Spleen (tissue), 11 donors: ENCODE measurements around the gene UBN1. TPM values are rescaled to one million over a fixed set of nuclear protein-coding genes. Genes with fewer than 3 reads are reported as not detected.

Source experiments
- DNase-seq: peaks from one replicate; pipeline ENCODE4 v3.0.0-alpha.2; 2020
- H3K27ac ChIP-seq, 8 donors: fragments of 200-600 bp; sonication (generic) in 7 of 8; 1 replicate in 4 of 8; 2 replicates in 4 of 8; pipeline versions ENCODE4 v1.5.0 to v1.8.0; 2016 to 2021; ENCODE audit warnings: inconsistent platforms in 4 of 8, mild to moderate bottlenecking in 4 of 8, moderate library complexity in 1 of 8
- H3K27me3 ChIP-seq, 7 donors: fragments of 200-600 bp; sonication (generic) in 6 of 7; replicated peaks in 1 of 7; 1 replicate in 4 of 7; 2 replicates in 3 of 7; pipeline versions ENCODE4 v1.5.0 to v1.8.0; 2016 to 2021; ENCODE audit warnings: inconsistent platforms in 3 of 7, mild to moderate bottlenecking in 1 of 7
- H3K36me3 ChIP-seq, 6 donors: fragments of 200-600 bp; sonication (generic) in 5 of 6; 1 replicate in 4 of 6; 2 replicates in 2 of 6; pipeline versions ENCODE4 v1.5.0 to v1.8.0; 2016 to 2021; ENCODE audit warnings: inconsistent platforms in 2 of 6
- H3K4me1 ChIP-seq, 6 donors: fragments of 200-600 bp; sonication (generic) in 5 of 6; 1 replicate in 3 of 6; 2 replicates in 3 of 6; pipeline versions ENCODE4 v1.5.0 to v1.8.0; 2016 to 2021; ENCODE audit warnings: inconsistent platforms in 3 of 6
- H3K4me3 ChIP-seq, 8 donors: fragments of 200-600 bp; sonication (generic) in 7 of 8; 1 replicate in 4 of 8; 2 replicates in 4 of 8; pipeline versions ENCODE4 v1.5.0 to v1.8.0; 2016 to 2021; ENCODE audit warnings: inconsistent platforms in 4 of 8, mild to moderate bottlenecking in 4 of 8, moderate library complexity in 2 of 8
- H3K9me3 ChIP-seq, 8 donors: fragments of 200-600 bp; sonication (generic) in 7 of 8; 1 replicate in 4 of 8; 2 replicates in 4 of 8; pipeline versions ENCODE4 v1.5.0 to v1.8.0; 2016 to 2021; ENCODE audit warnings: inconsistent platforms in 4 of 8
- CTCF ChIP-seq, 11 experiments: fragments of 200-600 bp in 7 of 11; fragments of 450-650 bp in 4 of 11; sonication (generic) in 4 of 11; IDR thresholded peaks in 8 of 11; conservative IDR thresholded peaks in 3 of 11; 1 replicate in 7 of 11; 2 replicates in 4 of 11; pipeline versions ENCODE4 v1.4.0 to v1.8.0; 2016 to 2021; ENCODE audit warnings: antibody characterized with exemption in 11 of 11, inconsistent platforms in 4 of 11, mild to moderate bottlenecking in 1 of 11
- POLR2A ChIP-seq, 3 donors: fragments of 450-650 bp; IDR thresholded peaks; one replicate each; pipeline ENCODE4 v1.5.1; 2017; ENCODE audit warnings: antibody characterized with exemption in 3 of 3, mild to moderate bottlenecking in 1 of 3
- POLR2AphosphoS5 ChIP-seq, 3 donors: sonication (generic); formaldehyde crosslinking; IDR thresholded peaks; one replicate each; pipeline ENCODE4 v1.5.1; 2017; ENCODE audit warnings: antibody characterized with exemption in 3 of 3
- WGBS, 5 donors: extraction: QIAGEN DNeasy Blood & Tissue Kit in 3 of 5; methylation state at CpG; one replicate each; pipeline versions ENCODE4 v1.1.5 to v1.1.7; 2013 to 2018; 5-methylcytosine and 5-hydroxymethylcytosine counted together
- intact Hi-C: fragments of 100-400 bp; cut with DNase I; formaldehyde crosslinking; loops from one replicate; pipeline ENCODE4 v1.15.0; 2023; ENCODE audit warnings: low total_unique reads
- polyA plus RNA-seq, 3 donors: library from polyadenylated mRNA; stranded (reverse); fragments of 200-250 nt; gene quantifications; one replicate each; pipeline ENCODE4 v1.2.1, GENCODE V29; 2013
- total RNA-seq, 7 donors: library from RNA; depleted of rRNA in 3 of 7; stranded (reverse); fragments of >200 nt in 3 of 7; fragmentation: NEBNext Ultra II Directional in 4 of 7; extraction: Animal tissue kit (Norgen Biotek cat#: 25700) in 4 of 7; gene quantifications; one replicate each; pipeline versions ENCODE4 v1.1.0 to v1.2.1, GENCODE V29; 2016 to 2021
- donor health status: healthy with polysubstance abuse.
- donor health status: DM: no; HTN: no; CAD: no; lungs with moderate emphysema.
- donor health status: DM: no; HTN: no; CAD: no.
- donor health status: Bipolar disorder and iron deficiency.
- donor health status: healthy.
- donor health status: DM: no; HTN: no; CAD: no.
- donor health status: DM: yes; HTN: yes; CAD: no.

Gene UBN1
- total and polyA plus RNA-seq, 10 donors = 4.8 to 69.4 (median 52.2) TPM

GRCh38 chr16:4915226-4915761, 68.0 kb downstream of the UBN1 start:
- Histone ChIP-seq H3K9me3 (no peaks in the 10 kb centered on the region), H3K27me3 (peaks cover 0 to 16% (median 0%) of the 10 kb centered on the region in 7 donors), H3K4me1 (no peaks in the 10 kb centered on the region), H3K27ac (no peak overlapping the region), H3K4me3 (no peak overlapping the region), H3K36me3 (no peaks in the 10 kb centered on the region)
- whole genome bisulfite sequencing, 5 donors = 65 to 80% (median 74%) methylated on average over 6 to 11 of the region's 11 CpGs
- intact Hi-C loops = no loop called here
- no peak for TF ChIP-seq CTCF (IDR thresholded peaks at IDR 0.05 in 8 of 11, conservative IDR thresholded peaks at IDR 0.05 in 3 of 11)
- DNase-seq = no peak

GRCh38 chr16:4917117-4917516, 69.8 kb downstream of the UBN1 start:
- intact Hi-C loops = no loop called here
- Histone ChIP-seq H3K4me3 (no peak overlapping the region), H3K27ac (no peak overlapping the region), H3K36me3 (no peaks in the 10 kb centered on the region), H3K9me3 (no peaks in the 10 kb centered on the region), H3K4me1 (no peaks in the 10 kb centered on the region), H3K27me3 (peaks cover 0 to 11% (median 0%) of the 10 kb centered on the region in 7 donors)
- DNase-seq = no peak
- 55 to 70% (median 57%) methylated on average over 4 of the region's 4 CpGs for WGBS, 5 donors
- no peak for TF ChIP-seq POLR2A (IDR thresholded peaks at IDR 0.05)
- no peak for TF ChIP-seq POLR2AphosphoS5 (IDR thresholded peaks at IDR 0.05)

- no peaks in the 10 kb centered on the region for H3K9me3 ChIP-seq
- TF ChIP-seq POLR2A (IDR thresholded peaks at IDR 0.05) = no peak
- TF ChIP-seq POLR2AphosphoS5 (IDR thresholded peaks at IDR 0.05) = no peak
- TF ChIP-seq CTCF (IDR thresholded peaks at IDR 0.05 in 8 of 11, conservative IDR thresholded peaks at IDR 0.05 in 3 of 11) = no peak
- DNase-seq = no peak
- no peak overlapping the region for H3K27ac ChIP-seq
- H3K4me1 ChIP-seq = no peaks in the 10 kb centered on the region
- peaks cover 0 to 20% (median 0%) of the 10 kb centered on the region in 7 donors for H3K27me3 ChIP-seq
- 34 to 72% (median 66%) methylated on average over 9 to 13 of the region's 13 CpGs for WGBS, 5 donors
- intact Hi-C loops = no loop called here
- H3K36me3 ChIP-seq = no peaks in the 10 kb centered on the region
- no peak overlapping the region for H3K4me3 ChIP-seq
Measured at GRCh38 chr16:4918781-4919251, 71.5 kb downstream of the UBN1 start.

GRCh38 chr16:4920826-4921225, 73.5 kb downstream of the UBN1 start:
- TF ChIP-seq POLR2AphosphoS5 (IDR thresholded peaks at IDR 0.05) = no peak
- TF ChIP-seq POLR2A (IDR thresholded peaks at IDR 0.05) = no peak
- TF ChIP-seq CTCF (IDR thresholded peaks at IDR 0.05 in 8 of 11, conservative IDR thresholded peaks at IDR 0.05 in 3 of 11) = no peak
- peaks cover 0 to 18% (median 0%) of the 10 kb centered on the region in 7 donors for H3K27me3 ChIP-seq
- no peaks in the 10 kb centered on the region for H3K4me1 ChIP-seq
- no peaks in the 10 kb centered on the region for H3K36me3 ChIP-seq
- WGBS, 5 donors = 65 to 85% (median 84%) methylated on average over 5 of the region's 5 CpGs
- DNase-seq = no peak
- no peak overlapping the region for H3K4me3 ChIP-seq
- H3K9me3 ChIP-seq = peaks cover 0 to 4% (median 1%) of the 10 kb centered on the region in 8 donors
- H3K27ac ChIP-seq = no peak overlapping the region
- intact Hi-C loops = no loop called here
